ENCODE results near the gene CITED2. TPM values are rescaled to one million over a fixed set of nuclear protein-coding genes. Genes with fewer than 3 reads are reported as not detected.

CITED2 gene
- total and polyA plus RNA-seq, 2 experiments from 2014 or later = 644 to 1,192 TPM

- no peaks in the 10 kb centered on the region for H3K9me2 ChIP-seq (ENCODE audit: insufficient read depth)
- 0 out of 2 replicates have a peak overlapping the region, but pooled peaks have one; percentile 5 for H3K27ac ChIP-seq
- peaks cover 34% of the 10 kb centered on the region for H3K79me2 ChIP-seq (ENCODE audit: insufficient read depth)
- no peak for DNase-seq
- H3K9me3 ChIP-seq (ENCODE audit: low read depth) = no peaks in the 10 kb centered on the region
- H3K4me2 ChIP-seq (ENCODE audit: unreplicated experiment) = peak overlapping the region; percentile 14
- H4K20me1 ChIP-seq (ENCODE audit: insufficient read depth) = peaks cover 5% of the 10 kb centered on the region; the same call in 1 of the 2 replicates
- TF ChIP-seq EZH2phosphoT487 (IDR thresholded peaks at IDR 0.05; ENCODE audit: insufficient read depth, low read depth) (no peak), EZH2 (IDR thresholded peaks at IDR 0.05; ENCODE audit: insufficient read depth, poor library complexity, severe bottlenecking) (no peak)
- WGBS, 2 experiments (ENCODE audit: low coverage in 1 of 2, low lambda C conversion rate in 2 of 2, missing lambda C conversion rate in 2 of 2) = 51 to 68% methylated on average over 2 of the region's 2 CpGs
- no peak overlapping the region for H2AFZ ChIP-seq
- H3K9ac ChIP-seq = no peak overlapping the region
- H3K36me3 ChIP-seq (ENCODE audit: low read depth) = peaks cover 29% of the 10 kb centered on the region
- H3K27me3 ChIP-seq (replicated peaks; ENCODE audit: insufficient read depth) = no peaks in the 10 kb centered on the region
- H3K4me3 ChIP-seq = no peak overlapping the region
- peaks cover 29% of the 10 kb centered on the region for H3K4me1 ChIP-seq (ENCODE audit: insufficient read depth)
- in situ Hi-C loops (cut with MboI) = no loop called here
- H3F3A ChIP-seq (ENCODE audit: insufficient read depth) = peaks cover 41% of the 10 kb centered on the region
Measured at GRCh38 chr6:139369068-139369467, 5.4 kb downstream of the CITED2 start.

- Histone ChIP-seq H3K4me3 (no peak overlapping the region), H3K27me3 (replicated peaks; ENCODE audit: insufficient read depth) (no peaks in the 10 kb centered on the region), H3K4me1 (ENCODE audit: insufficient read depth) (peaks cover 29% of the 10 kb centered on the region), H3K36me3 (ENCODE audit: low read depth) (peaks cover 29% of the 10 kb centered on the region), H2AFZ (no peak overlapping the region), H4K20me1 (ENCODE audit: insufficient read depth) (peaks cover 5% of the 10 kb centered on the region; the same call in 1 of the 2 replicates), H3K4me2 (ENCODE audit: unreplicated experiment) (no peak overlapping the region), H3K9me3 (ENCODE audit: low read depth) (no peaks in the 10 kb centered on the region), H3K9me2 (ENCODE audit: insufficient read depth) (no peaks in the 10 kb centered on the region), H3K79me2 (ENCODE audit: insufficient read depth) (peaks cover 30% of the 10 kb centered on the region), H3F3A (ENCODE audit: insufficient read depth) (peaks cover 41% of the 10 kb centered on the region), H3K9ac (no peak overlapping the region), H3K27ac (no peak overlapping the region)
- TF ChIP-seq EZH2phosphoT487 (IDR thresholded peaks at IDR 0.05; ENCODE audit: insufficient read depth, low read depth) (no peak), EZH2 (IDR thresholded peaks at IDR 0.05; ENCODE audit: insufficient read depth, poor library complexity, severe bottlenecking) (no peak)
- DNase-seq = no peak
- in situ Hi-C loops (cut with MboI) = no loop called here
- 97 to 100% methylated on average over 1 of the region's 1 CpG for WGBS, 2 experiments (ENCODE audit: low coverage in 1 of 2, low lambda C conversion rate in 2 of 2, missing lambda C conversion rate in 2 of 2)
Measured at GRCh38 chr6:139368661-139369060, 5.8 kb downstream of the CITED2 start.

GRCh38 chr6:139367810-139368351, 6.6 kb downstream of the CITED2 start:
- Histone ChIP-seq H3K4me2 (ENCODE audit: unreplicated experiment) (no peak overlapping the region), H3K27me3 (replicated peaks; ENCODE audit: insufficient read depth) (no peaks in the 10 kb centered on the region), H2AFZ (no peak overlapping the region), H3K4me3 (no peak overlapping the region), H3K27ac (no peak overlapping the region), H3K36me3 (ENCODE audit: low read depth) (peaks cover 21% of the 10 kb centered on the region), H4K20me1 (ENCODE audit: insufficient read depth) (peaks cover 4% of the 10 kb centered on the region; the same call in 1 of the 2 replicates), H3K4me1 (ENCODE audit: insufficient read depth) (peaks cover 29% of the 10 kb centered on the region), H3K9ac (no peak overlapping the region), H3K9me2 (ENCODE audit: insufficient read depth) (no peaks in the 10 kb centered on the region), H3K79me2 (ENCODE audit: insufficient read depth) (peaks cover 22% of the 10 kb centered on the region), H3F3A (ENCODE audit: insufficient read depth) (peaks cover 39% of the 10 kb centered on the region), H3K9me3 (ENCODE audit: low read depth) (no peaks in the 10 kb centered on the region)
- no peak for TF ChIP-seq EZH2phosphoT487 (IDR thresholded peaks at IDR 0.05; ENCODE audit: insufficient read depth, low read depth)
- TF ChIP-seq EZH2 (IDR thresholded peaks at IDR 0.05; ENCODE audit: insufficient read depth, poor library complexity, severe bottlenecking) = no peak
- DNase-seq = no peak
- in situ Hi-C loops (cut with MboI) = no loop called here
- WGBS, 2 experiments (ENCODE audit: low coverage in 1 of 2, low lambda C conversion rate in 2 of 2, missing lambda C conversion rate in 2 of 2) = 79 to 82% methylated on average over 8 of the region's 8 CpGs

- Histone ChIP-seq H2AFZ (peak overlapping the region; percentile 60), H3K4me3 (no peak overlapping the region), H3K9ac (no peak overlapping the region), H3K27me3 (replicated peaks; ENCODE audit: insufficient read depth) (no peaks in the 10 kb centered on the region), H3K4me2 (ENCODE audit: unreplicated experiment) (no peak overlapping the region), H3K36me3 (ENCODE audit: low read depth) (no peaks in the 10 kb centered on the region), H3K4me1 (ENCODE audit: insufficient read depth) (peaks cover 27% of the 10 kb centered on the region), H3K79me2 (ENCODE audit: insufficient read depth) (no peaks in the 10 kb centered on the region), H3K27ac (no peak overlapping the region), H3K9me2 (ENCODE audit: insufficient read depth) (no peaks in the 10 kb centered on the region), H3K9me3 (ENCODE audit: low read depth) (no peaks in the 10 kb centered on the region), H3F3A (ENCODE audit: insufficient read depth) (peaks cover 12% of the 10 kb centered on the region), H4K20me1 (ENCODE audit: insufficient read depth) (no peaks in the 10 kb centered on the region)
- 43 to 50% methylated on average over 3 of the region's 3 CpGs for WGBS, 2 experiments (ENCODE audit: low coverage in 1 of 2, low lambda C conversion rate in 2 of 2, missing lambda C conversion rate in 2 of 2)
- no peak for TF ChIP-seq EZH2 (IDR thresholded peaks at IDR 0.05; ENCODE audit: insufficient read depth, poor library complexity, severe bottlenecking)
- TF ChIP-seq EZH2phosphoT487 (IDR thresholded peaks at IDR 0.05; ENCODE audit: insufficient read depth, low read depth) = no peak
- in situ Hi-C loops (cut with MboI) = no loop called here
- no peak for DNase-seq
Measured at GRCh38 chr6:139364982-139365379, 9.5 kb downstream of the CITED2 start.
